Muscle of leg (tissue), 11 donors: ENCODE data around the gene GNRH2. TPM values are rescaled to one million over a fixed set of nuclear protein-coding genes. Genes with fewer than 3 reads are reported as not detected.
"Not testable (repeated sequence)": the region's sequence is repeated elsewhere in the genome, so short reads cannot be mapped to it uniquely, and the experiment has no call there.

Experiments used
- DNase-seq: peaks from one replicate; pipeline ENCODE4 v3.0.0; 2013
- H3K27ac ChIP-seq: one replicate; pipeline ENCODE4 v1.5.1; 2013; ENCODE audit warnings: mild to moderate bottlenecking, low read length, control low read depth
- H3K27me3 ChIP-seq: one replicate; pipeline ENCODE4 v1.6.1; 2013; ENCODE audit warnings: low read length; ENCODE audit not compliant: control insufficient read depth, insufficient read depth
- H3K36me3 ChIP-seq: one replicate; pipeline ENCODE4 v1.6.1; 2013; ENCODE audit warnings: low read length; ENCODE audit not compliant: control insufficient read depth, insufficient read depth
- H3K4me1 ChIP-seq: one replicate; pipeline ENCODE4 v1.6.1; 2013; ENCODE audit warnings: low read length; ENCODE audit not compliant: control insufficient read depth, insufficient read depth
- H3K4me3 ChIP-seq: one replicate; pipeline ENCODE4 v1.5.1; 2013; ENCODE audit warnings: low read length, control low read depth
- H3K9me3 ChIP-seq: replicated peaks from 2 replicates; pipeline ENCODE4 v1.6.1; 2013; ENCODE audit warnings: low read depth, low read length; ENCODE audit not compliant: control insufficient read depth
- WGBS: methylation state at CpG from one replicate; pipeline ENCODE4 v1.1.5; 2013; ENCODE audit warnings: missing lambda C conversion rate; ENCODE audit not compliant: insufficient coverage; 5-methylcytosine and 5-hydroxymethylcytosine counted together
- polyA plus RNA-seq, 8 donors: library from polyadenylated mRNA; unstranded; fragments of 120-200 nt; gene quantifications; one replicate each; pipeline versions ENCODE4 v1.2.1 to v1.2.3, GENCODE V29; 2013; ENCODE audit warnings: inconsistent platforms in 1 of 8, low replicate concordance in 1 of 8; ENCODE audit not compliant: insufficient read length in 8 of 8, insufficient read depth in 1 of 8
- total RNA-seq: library from RNA; stranded (reverse); fragments of 120-200 nt; gene quantifications from one replicate; pipeline ENCODE4 v1.2.4, GENCODE V29; 2013

The GNRH2 gene
- total and polyA plus RNA-seq, 9 donors, result 0.13 to 0.69 (median 0.41) TPM; not detected in 2

GRCh38 chr20:3051385-3052019, 8.1 kb downstream of the GNRH2 start:
- Histone ChIP-seq H3K36me3 (peaks cover 31% of the 10 kb centered on the region), H3K27ac (no peak overlapping the region), H3K27me3 (no peaks in the 10 kb centered on the region), H3K4me3 (no peak overlapping the region), H3K4me1 (peaks cover 15% of the 10 kb centered on the region), H3K9me3 (no peaks in the 10 kb centered on the region)
- DNase-seq, result no peak
- 55% methylated on average over 3 of the region's 7 CpGs for WGBS

GRCh38 chr20:3059489-3059888, 16.1 kb downstream of the GNRH2 start:
- DNase-seq, result no peak
- H3K36me3 ChIP-seq, result no peaks in the 10 kb centered on the region
- no peaks in the 10 kb centered on the region for H3K27me3 ChIP-seq
- WGBS, result 92% methylated on average over 3 of the region's 3 CpGs
- no peak overlapping the region for H3K4me3 ChIP-seq
- no peaks in the 10 kb centered on the region for H3K4me1 ChIP-seq
- H3K27ac ChIP-seq, result no peak overlapping the region
- H3K9me3 ChIP-seq, result no peaks in the 10 kb centered on the region

DNA sequence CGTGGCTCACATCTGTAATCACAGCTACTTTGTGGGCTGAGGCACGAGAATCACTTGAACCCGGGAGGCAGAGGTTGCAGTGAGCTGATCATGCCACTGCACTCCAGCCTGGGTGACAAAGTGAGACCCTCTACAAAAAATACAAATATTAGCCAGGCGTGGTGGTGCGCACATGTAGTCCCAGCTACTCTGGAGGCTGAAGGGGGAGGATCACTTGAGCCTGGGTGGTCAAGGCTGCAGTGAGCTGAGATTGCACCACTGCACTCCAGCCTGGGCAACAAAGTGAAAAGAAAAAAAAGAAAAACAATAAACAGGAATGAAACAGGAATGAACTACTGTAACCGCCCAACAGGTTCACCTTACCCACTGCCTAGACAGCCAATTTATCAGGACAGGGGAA, 20.7 kb downstream of the GNRH2 start:
- not testable (repeated sequence) for H3K36me3 ChIP-seq, H3K9me3 ChIP-seq, H3K27ac ChIP-seq, H3K27me3 ChIP-seq, H3K4me3 ChIP-seq, DNase-seq, H3K4me1 ChIP-seq
- WGBS, result 71% methylated on average over 3 of the region's 6 CpGs

GRCh38 chr20:3067139-3068014, 24.0 kb downstream of the GNRH2 start:
- 78% methylated on average over 14 of the region's 23 CpGs for WGBS
- Histone ChIP-seq H3K4me1 (peaks cover 8% of the 10 kb centered on the region), H3K4me3 (no peak overlapping the region), H3K36me3 (no peaks in the 10 kb centered on the region), H3K27ac (no peak overlapping the region), H3K9me3 (no peaks in the 10 kb centered on the region), H3K27me3 (peaks cover 19% of the 10 kb centered on the region)
- DNase-seq, result no peak

DNA sequence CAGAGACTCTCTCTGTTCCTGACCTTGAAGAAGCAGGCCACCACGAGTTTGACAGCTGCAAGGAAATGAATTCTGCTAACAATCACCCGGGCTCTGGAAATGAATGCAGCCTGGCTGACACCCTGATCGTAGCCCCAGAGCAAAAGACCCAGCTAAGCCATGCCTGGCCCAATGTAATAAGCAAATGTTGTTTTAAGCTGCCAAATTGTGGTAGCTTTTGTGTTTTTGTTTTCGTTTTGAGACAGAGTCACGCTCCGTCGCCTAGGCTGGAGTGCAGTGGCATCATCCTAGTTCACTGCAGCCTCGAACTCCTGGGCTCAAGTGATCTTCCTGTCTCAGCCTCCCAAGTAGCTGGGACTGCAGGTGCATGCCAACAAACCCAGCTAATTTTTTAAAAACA, 24.7 kb downstream of the GNRH2 start:
- 66% methylated on average over 7 of the region's 8 CpGs for WGBS
- H3K9me3 ChIP-seq, result no peaks in the 10 kb centered on the region
- H3K4me3 ChIP-seq, result no peak overlapping the region
- peaks cover 26% of the 10 kb centered on the region for H3K27me3 ChIP-seq
- H3K27ac ChIP-seq, result no peak overlapping the region
- H3K4me1 ChIP-seq, result peaks cover 10% of the 10 kb centered on the region
- H3K36me3 ChIP-seq, result no peaks in the 10 kb centered on the region
- DNase-seq, result no peak

DNA sequence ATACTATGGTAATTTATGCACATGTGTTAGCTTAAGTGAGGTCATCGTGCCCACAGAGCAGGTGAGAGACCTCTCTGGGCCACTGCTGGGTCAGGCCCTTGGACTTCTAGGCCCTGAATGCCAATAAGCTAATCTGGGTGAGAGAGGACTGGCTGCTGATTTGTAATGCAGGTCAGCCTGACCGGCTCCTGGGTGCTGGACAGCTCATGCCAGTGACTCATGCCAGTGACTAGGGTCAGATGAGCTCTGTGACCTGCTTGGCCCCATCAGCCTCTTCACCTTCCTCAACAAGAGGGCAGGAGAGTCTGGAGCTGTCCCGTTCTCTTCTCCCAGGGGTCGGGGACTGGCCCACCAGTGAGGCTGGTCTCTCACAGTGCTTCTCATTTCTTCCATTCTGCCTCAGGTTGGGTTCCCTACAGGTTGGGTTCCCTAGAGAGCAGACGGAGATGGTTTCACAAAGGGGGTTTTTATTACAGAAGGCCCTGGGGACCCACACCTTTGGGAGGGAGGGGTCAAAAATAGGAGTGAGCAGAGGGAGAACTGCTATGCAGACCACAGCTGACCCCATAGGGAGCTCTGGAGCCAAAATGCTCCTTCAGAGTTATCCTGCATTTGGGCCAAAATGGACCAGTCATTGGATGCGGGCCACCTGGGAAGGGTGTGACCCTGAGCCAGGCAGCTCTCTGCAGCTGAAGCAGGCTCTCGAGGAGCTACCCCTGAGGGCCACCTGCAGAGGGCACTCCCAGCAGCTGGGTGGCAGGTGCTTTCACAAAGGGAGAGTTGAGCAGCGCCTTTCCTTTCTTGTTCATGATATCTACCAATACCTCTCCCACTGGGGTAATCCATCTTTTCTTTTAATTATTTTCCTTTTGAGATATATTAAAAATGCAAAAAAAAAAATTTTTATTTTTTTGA, 25.8 kb downstream of the GNRH2 start:
- Histone ChIP-seq H3K27me3 (peaks cover 29% of the 10 kb centered on the region), H3K9me3 (no peaks in the 10 kb centered on the region), H3K36me3 (no peaks in the 10 kb centered on the region), H3K4me1 (peaks cover 10% of the 10 kb centered on the region), H3K4me3 (no peak overlapping the region), H3K27ac (no peak overlapping the region)
- no peak for DNase-seq
- 77% methylated on average over 4 of the region's 8 CpGs for WGBS

- Histone ChIP-seq H3K4me1 (peaks cover 10% of the 10 kb centered on the region), H3K4me3 (no peak overlapping the region), H3K27ac (no peak overlapping the region), H3K9me3 (no peaks in the 10 kb centered on the region), H3K36me3 (no peaks in the 10 kb centered on the region), H3K27me3 (peaks cover 35% of the 10 kb centered on the region)
- WGBS, result 80% methylated on average over 1 of the region's 4 CpGs
- DNase-seq, result no peak
Measured at GRCh38 chr20:3070725-3071124, 27.3 kb downstream of the GNRH2 start.

DNA sequence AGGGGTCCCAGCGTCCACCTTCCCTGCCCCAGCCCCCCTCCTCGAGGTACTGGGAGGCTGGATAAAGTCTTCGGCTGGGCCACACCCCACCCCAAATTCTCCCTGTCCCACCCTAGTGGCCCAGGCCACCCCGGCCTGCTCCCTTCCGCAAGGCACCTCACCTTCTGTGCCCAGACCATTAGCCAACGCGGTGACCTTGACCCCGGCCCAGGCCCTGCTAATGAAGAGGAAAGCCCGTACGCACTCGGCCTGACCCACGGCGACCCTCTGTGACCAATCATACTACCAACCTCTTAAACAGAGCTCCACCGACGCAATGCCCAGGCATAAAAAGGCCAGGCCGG, 27.8 kb downstream of the GNRH2 start:
- Histone ChIP-seq H3K4me3 (peak overlapping the region; percentile 45), H3K4me1 (peaks cover 10% of the 10 kb centered on the region), H3K9me3 (no peaks in the 10 kb centered on the region), H3K27ac (no peak overlapping the region), H3K36me3 (no peaks in the 10 kb centered on the region), H3K27me3 (peaks cover 40% of the 10 kb centered on the region)
- 43% methylated on average over 16 of the region's 16 CpGs for WGBS
- DNase-seq, result no peak

- Histone ChIP-seq H3K4me1 (peaks cover 10% of the 10 kb centered on the region), H3K27me3 (peaks cover 42% of the 10 kb centered on the region), H3K27ac (no peak within 1 kb of the TSS), H3K9me3 (no peaks in the 10 kb centered on the region), H3K36me3 (no peaks in the 10 kb centered on the region), H3K4me3 (peak within 1 kb of the TSS; percentile 45)
- 6% methylated on average over 84 of the region's 95 CpGs for WGBS
- DNase-seq, result peak; percentile 68
Measured at GRCh38 chr20:3071610-3072529, 28.4 kb downstream of the GNRH2 start, which contains the start of gene OXT. OXT (plus strand) TSS chr20:3071620; CDS start chr20:3071656, 36 bp downstream.
